Measurements from ENCODE around the gene ALOX15B. TPM values are rescaled to one million over a fixed set of nuclear protein-coding genes. Genes with fewer than 3 reads are reported as not detected.

Gene ALOX15B
- polyA plus RNA-seq, 4 donors = 0.31 to 2.0 (median 1.2) TPM

GRCh38 chr17:8052256-8053252, 13.7 kb downstream of the ALOX15B start:
- no peak overlapping the region for H3K27ac ChIP-seq (ENCODE audit: low read depth in 1 of 3, low read length in 2 of 3)
- DNase-seq = no peak
- 90 to 92% (median 91%) methylated on average over 6 of the region's 6 CpGs for WGBS, 3 donors
- peaks cover 0 to 21% (median 3%) of the 10 kb centered on the region in 3 donors for H3K4me1 ChIP-seq (ENCODE audit: control insufficient read depth in 3 of 3, insufficient read depth in 2 of 3, low read depth in 1 of 3, low read length in 2 of 3)
- no peak for FAIRE-seq
- no peaks in the 10 kb centered on the region for H3K36me3 ChIP-seq (ENCODE audit: control insufficient read depth in 3 of 3, insufficient read depth in 2 of 3, low read depth in 1 of 3, low read length in 3 of 3)
- no peaks in the 10 kb centered on the region for H3K9me3 ChIP-seq (ENCODE audit: control insufficient read depth in 2 of 2, insufficient read depth in 1 of 2, low read depth in 1 of 2, low read length in 1 of 2)
- H3K4me3 ChIP-seq (ENCODE audit: low read depth in 1 of 3, low read length in 3 of 3) = no peak overlapping the region
- no peaks in the 10 kb centered on the region for H3K27me3 ChIP-seq (ENCODE audit: control insufficient read depth in 3 of 3, insufficient read depth in 3 of 3, low read length in 3 of 3)

- H3K4me1 ChIP-seq (ENCODE audit: control insufficient read depth in 3 of 3, insufficient read depth in 2 of 3, low read depth in 1 of 3, low read length in 2 of 3) = peaks cover 0 to 21% (median 3%) of the 10 kb centered on the region in 3 donors
- no peak overlapping the region for H3K4me3 ChIP-seq (ENCODE audit: low read depth in 1 of 3, low read length in 3 of 3)
- no peaks in the 10 kb centered on the region for H3K36me3 ChIP-seq (ENCODE audit: control insufficient read depth in 3 of 3, insufficient read depth in 2 of 3, low read depth in 1 of 3, low read length in 3 of 3)
- H3K27ac ChIP-seq (ENCODE audit: low read depth in 1 of 3, low read length in 2 of 3) = no peak overlapping the region
- DNase-seq = no peak
- FAIRE-seq = no peak
- 94 to 96% (median 96%) methylated on average over 7 of the region's 7 CpGs for WGBS, 3 donors
- H3K9me3 ChIP-seq (ENCODE audit: control insufficient read depth in 2 of 2, insufficient read depth in 1 of 2, low read depth in 1 of 2, low read length in 1 of 2) = no peaks in the 10 kb centered on the region
- no peaks in the 10 kb centered on the region for H3K27me3 ChIP-seq (ENCODE audit: control insufficient read depth in 3 of 3, insufficient read depth in 3 of 3, low read length in 3 of 3)
These were observed 14.7 kb downstream of the ALOX15B start for GRCh38 chr17:8053600-8053999.

- FAIRE-seq = no peak
- peak overlapping the region in 2 of 3 donors; percentile 63 to 87 for H3K27ac ChIP-seq (ENCODE audit: low read depth in 1 of 3, low read length in 2 of 3)
- 77 to 85% (median 79%) methylated on average over 3 of the region's 3 CpGs for WGBS, 3 donors
- H3K27me3 ChIP-seq (ENCODE audit: control insufficient read depth in 3 of 3, insufficient read depth in 3 of 3, low read length in 3 of 3) = peaks cover 0 to 4% (median 0%) of the 10 kb centered on the region in 3 donors
- H3K36me3 ChIP-seq (ENCODE audit: control insufficient read depth in 3 of 3, insufficient read depth in 2 of 3, low read depth in 1 of 3, low read length in 3 of 3) = no peaks in the 10 kb centered on the region
- H3K4me3 ChIP-seq (ENCODE audit: low read depth in 1 of 3, low read length in 3 of 3) = no peak overlapping the region
- no peaks in the 10 kb centered on the region for H3K9me3 ChIP-seq (ENCODE audit: control insufficient read depth in 2 of 2, insufficient read depth in 1 of 2, low read depth in 1 of 2, low read length in 1 of 2)
- no peak for DNase-seq
- H3K4me1 ChIP-seq (ENCODE audit: control insufficient read depth in 3 of 3, insufficient read depth in 2 of 3, low read depth in 1 of 3, low read length in 2 of 3) = peaks cover 0 to 26% (median 3%) of the 10 kb centered on the region in 3 donors
These were observed 17.0 kb downstream of the ALOX15B start for GRCh38 chr17:8055851-8056231.

GRCh38 chr17:8056232-8056975, 17.5 kb downstream of the ALOX15B start:
- Histone ChIP-seq H3K36me3 (ENCODE audit: control insufficient read depth in 3 of 3, insufficient read depth in 2 of 3, low read depth in 1 of 3, low read length in 3 of 3) (no peaks in the 10 kb centered on the region), H3K4me3 (ENCODE audit: low read depth in 1 of 3, low read length in 3 of 3) (peak overlapping the region in 2 of 3 donors; percentile 16 to 21), H3K27ac (ENCODE audit: low read depth in 1 of 3, low read length in 2 of 3) (peak overlapping the region in 2 of 3 donors; percentile 63 to 87), H3K27me3 (ENCODE audit: control insufficient read depth in 3 of 3, insufficient read depth in 3 of 3, low read length in 3 of 3) (peaks cover 0 to 4% (median 0%) of the 10 kb centered on the region in 3 donors), H3K4me1 (ENCODE audit: control insufficient read depth in 3 of 3, insufficient read depth in 2 of 3, low read depth in 1 of 3, low read length in 2 of 3) (peaks cover 0 to 26% (median 3%) of the 10 kb centered on the region in 3 donors), H3K9me3 (ENCODE audit: control insufficient read depth in 2 of 2, insufficient read depth in 1 of 2, low read depth in 1 of 2, low read length in 1 of 2) (no peaks in the 10 kb centered on the region)
- DNase-seq = peak; percentile 72 to 85
- no peak for FAIRE-seq
- WGBS, 3 donors = 12 to 22% (median 13%) methylated on average over 14 of the region's 14 CpGs

GRCh38 chr17:8056976-8057625, 18.2 kb downstream of the ALOX15B start:
- H3K4me1 ChIP-seq (ENCODE audit: control insufficient read depth in 3 of 3, insufficient read depth in 2 of 3, low read depth in 1 of 3, low read length in 2 of 3) = peaks cover 0 to 26% (median 3%) of the 10 kb centered on the region in 3 donors
- peaks cover 0 to 4% (median 0%) of the 10 kb centered on the region in 3 donors for H3K27me3 ChIP-seq (ENCODE audit: control insufficient read depth in 3 of 3, insufficient read depth in 3 of 3, low read length in 3 of 3)
- H3K36me3 ChIP-seq (ENCODE audit: control insufficient read depth in 3 of 3, insufficient read depth in 2 of 3, low read depth in 1 of 3, low read length in 3 of 3) = no peaks in the 10 kb centered on the region
- WGBS, 3 donors = 16 to 48% (median 37%) methylated on average over 17 of the region's 17 CpGs
- DNase-seq (no peak), FAIRE-seq (no peak)
- peak overlapping the region in 2 of 3 donors; percentile 63 to 87 for H3K27ac ChIP-seq (ENCODE audit: low read depth in 1 of 3, low read length in 2 of 3)
- H3K9me3 ChIP-seq (ENCODE audit: control insufficient read depth in 2 of 2, insufficient read depth in 1 of 2, low read depth in 1 of 2, low read length in 1 of 2) = no peaks in the 10 kb centered on the region
- peak overlapping the region in 2 of 3 donors; percentile 16 to 21 for H3K4me3 ChIP-seq (ENCODE audit: low read depth in 1 of 3, low read length in 3 of 3)

GRCh38 chr17:8057691-8058114, 18.8 kb downstream of the ALOX15B start:
- no peak overlapping the region for H3K27ac ChIP-seq (ENCODE audit: low read depth in 1 of 3, low read length in 2 of 3)
- H3K27me3 ChIP-seq (ENCODE audit: control insufficient read depth in 3 of 3, insufficient read depth in 3 of 3, low read length in 3 of 3) = peaks cover 0 to 8% (median 0%) of the 10 kb centered on the region in 3 donors
- peak; percentile 77 to 83 for DNase-seq
- H3K4me1 ChIP-seq (ENCODE audit: control insufficient read depth in 3 of 3, insufficient read depth in 2 of 3, low read depth in 1 of 3, low read length in 2 of 3) = peaks cover 0 to 26% (median 3%) of the 10 kb centered on the region in 3 donors
- 7 to 11% (median 9%) methylated on average over 14 of the region's 14 CpGs for WGBS, 3 donors
- H3K9me3 ChIP-seq (ENCODE audit: control insufficient read depth in 2 of 2, insufficient read depth in 1 of 2, low read depth in 1 of 2, low read length in 1 of 2) = no peaks in the 10 kb centered on the region
- FAIRE-seq = no peak
- peak overlapping the region in 1 of 3 donors; percentile 20 for H3K4me3 ChIP-seq (ENCODE audit: low read depth in 1 of 3, low read length in 3 of 3)
- no peaks in the 10 kb centered on the region for H3K36me3 ChIP-seq (ENCODE audit: control insufficient read depth in 3 of 3, insufficient read depth in 2 of 3, low read depth in 1 of 3, low read length in 3 of 3)

GRCh38 chr17:8059131-8059530, 20.3 kb downstream of the ALOX15B start:
- peaks cover 0 to 26% (median 3%) of the 10 kb centered on the region in 3 donors for H3K4me1 ChIP-seq (ENCODE audit: control insufficient read depth in 3 of 3, insufficient read depth in 2 of 3, low read depth in 1 of 3, low read length in 2 of 3)
- peaks cover 0 to 18% (median 0%) of the 10 kb centered on the region in 3 donors for H3K27me3 ChIP-seq (ENCODE audit: control insufficient read depth in 3 of 3, insufficient read depth in 3 of 3, low read length in 3 of 3)
- FAIRE-seq (no peak), DNase-seq (no peak)
- H3K4me3 ChIP-seq (ENCODE audit: low read depth in 1 of 3, low read length in 3 of 3) = no peak overlapping the region
- no peaks in the 10 kb centered on the region for H3K36me3 ChIP-seq (ENCODE audit: control insufficient read depth in 3 of 3, insufficient read depth in 2 of 3, low read depth in 1 of 3, low read length in 3 of 3)
- WGBS, 3 donors = 9 to 24% (median 15%) methylated on average over 7 of the region's 7 CpGs
- no peak overlapping the region for H3K27ac ChIP-seq (ENCODE audit: low read depth in 1 of 3, low read length in 2 of 3)
- H3K9me3 ChIP-seq (ENCODE audit: control insufficient read depth in 2 of 2, insufficient read depth in 1 of 2, low read depth in 1 of 2, low read length in 1 of 2) = no peaks in the 10 kb centered on the region

- 5 to 7% (median 7%) methylated on average over 10 of the region's 10 CpGs for WGBS, 3 donors
- Histone ChIP-seq H3K4me3 (ENCODE audit: low read depth in 1 of 3, low read length in 3 of 3) (no peak overlapping the region), H3K27ac (ENCODE audit: low read depth in 1 of 3, low read length in 2 of 3) (no peak overlapping the region), H3K4me1 (ENCODE audit: control insufficient read depth in 3 of 3, insufficient read depth in 2 of 3, low read depth in 1 of 3, low read length in 2 of 3) (peaks cover 0 to 26% (median 3%) of the 10 kb centered on the region in 3 donors), H3K9me3 (ENCODE audit: control insufficient read depth in 2 of 2, insufficient read depth in 1 of 2, low read depth in 1 of 2, low read length in 1 of 2) (no peaks in the 10 kb centered on the region), H3K27me3 (ENCODE audit: control insufficient read depth in 3 of 3, insufficient read depth in 3 of 3, low read length in 3 of 3) (peaks cover 0 to 18% (median 5%) of the 10 kb centered on the region in 3 donors), H3K36me3 (ENCODE audit: control insufficient read depth in 3 of 3, insufficient read depth in 2 of 3, low read depth in 1 of 3, low read length in 3 of 3) (no peaks in the 10 kb centered on the region)
- peak; percentile 5 for FAIRE-seq
- peak; percentile 83 for DNase-seq
These were observed 21.4 kb downstream of the ALOX15B start for GRCh38 chr17:8060274-8060673.
